GM12878 (cell line): ENCODE data around the gene ELOVL5. TPM values are rescaled to one million over a fixed set of nuclear protein-coding genes. Genes with fewer than 3 reads are reported as not detected.
A peak's percentile ranks its signal among the peaks of the same experiment; 100 is the strongest.

Experiments used
- ATF3 ChIP-seq: IDR thresholded peaks from 2 replicates; pipeline ENCODE4 v1.6.1; 2011; ENCODE audit warnings: low read depth, mild to moderate bottlenecking, low read length, moderate library complexity, borderline replicate concordance; ENCODE audit errors: extremely low read depth
- BACH1 ChIP-seq: fragments of 450-650 bp; IDR thresholded peaks from 2 replicates; pipeline ENCODE4 v1.6.1; 2017; ENCODE audit warnings: mild to moderate bottlenecking, borderline replicate concordance
- CREM ChIP-seq: IDR thresholded peaks from 2 replicates; pipeline ENCODE4 v1.6.1; 2014; ENCODE audit warnings: antibody characterized with exemption, low read depth
- CUX1 ChIP-seq: IDR thresholded peaks from 2 replicates; pipeline ENCODE4 v1.6.1; 2012; ENCODE audit warnings: improper control_type of control experiment, low read depth, low read length; ENCODE audit not compliant: insufficient replicate concordance
- E2F8 ChIP-seq: fragments of 450-650 bp; IDR thresholded peaks from 2 replicates; pipeline ENCODE4 v1.6.1; 2018; ENCODE audit warnings: mild to moderate bottlenecking, low read depth, moderate library complexity; ENCODE audit not compliant: partially characterized antibody
- JUNB ChIP-seq: IDR thresholded peaks from 2 replicates; pipeline ENCODE4 v1.6.1; 2016; ENCODE audit warnings: antibody characterized with exemption, mild to moderate bottlenecking
- PAX8 ChIP-seq: fragments of 450-650 bp; IDR thresholded peaks from 2 replicates; pipeline ENCODE4 v1.6.1; 2017; ENCODE audit warnings: mild to moderate bottlenecking, moderate library complexity
- POLR2AphosphoS5 ChIP-seq: IDR thresholded peaks from 2 replicates; pipeline ENCODE4 v1.6.1; 2011; ENCODE audit warnings: mild to moderate bottlenecking, low read length, inconsistent platforms
- PRDM15 ChIP-seq: fragments of 450-650 bp; formaldehyde crosslinking; IDR thresholded peaks from 2 replicates; pipeline ENCODE4 v1.4.0; 2020; ENCODE audit warnings: mild to moderate bottlenecking, moderate library complexity
- RBBP5 ChIP-seq: fragments of 200-600 bp; sonication (generic); conservative IDR thresholded peaks from 2 replicates; pipeline ENCODE4 v1.6.1; 2016
- RUNX3 ChIP-seq: IDR thresholded peaks from 2 replicates; pipeline ENCODE4 v1.6.1; 2012; ENCODE audit warnings: low read length, inconsistent platforms
- SIN3A ChIP-seq: IDR thresholded peaks from 2 replicates; pipeline ENCODE4 v1.6.1; 2012; ENCODE audit warnings: low read depth, low read length, improper control_type of control experiment
- WRNIP1 ChIP-seq: IDR thresholded peaks from 2 replicates; pipeline ENCODE4 v1.6.1; 2011; ENCODE audit warnings: low read depth, low read length, improper control_type of control experiment, borderline replicate concordance
- polyA plus RNA-seq, 11 experiments: library from polyadenylated mRNA; depleted of rRNA in 4 of 11; unstranded in 6 of 11; stranded (reverse) in 5 of 11; fragments of >200 nt; fragmentation: Nextera tagmentation in 4 of 11; fragmentation: Illumina TruSeq in 1 of 11; extraction: Ambion mirVana in 4 of 11; extraction: Trizol in 1 of 11; gene quantifications; 1 replicate in 1 of 11; 2 replicates in 10 of 11; pipeline versions ENCODE4 v1.2.1 to v1.2.3, GENCODE V29; 2011 to 2016; ENCODE audit warnings: inconsistent platforms in 2 of 11, missing spikeins in 2 of 11, low read depth in 1 of 11
- total RNA-seq, 4 experiments: library from RNA; depleted of rRNA in 3 of 4; stranded (reverse); fragments of >200 nt in 3 of 4; fragmentation: Illumina TruSeq in 1 of 4; extraction: Trizol in 1 of 4; gene quantifications; 2 replicates each; pipeline versions ENCODE4 v1.2.1 to v1.2.3, GENCODE V29; 2013 to 2021
- TF ChIP-seq, protein P1 (sequence below): fragments of 450-650 bp; conservative IDR thresholded peaks from 2 replicates; pipeline ENCODE4 v1.6.1; 2017; ENCODE audit warnings: mild to moderate bottlenecking, moderate library complexity
- TF ChIP-seq, protein P2 (sequence below): IDR thresholded peaks from 2 replicates; pipeline ENCODE4 v1.6.1; 2011; ENCODE audit warnings: low read depth, low read length, improper control_type of control experiment, borderline replicate concordance

The ELOVL5 gene
- total and polyA plus RNA-seq, 10 of the 15 experiments (the other 5 are each of a cell fraction or from before 2014, with no cell fraction given), result 156 to 241 (median 196) TPM

DNA sequence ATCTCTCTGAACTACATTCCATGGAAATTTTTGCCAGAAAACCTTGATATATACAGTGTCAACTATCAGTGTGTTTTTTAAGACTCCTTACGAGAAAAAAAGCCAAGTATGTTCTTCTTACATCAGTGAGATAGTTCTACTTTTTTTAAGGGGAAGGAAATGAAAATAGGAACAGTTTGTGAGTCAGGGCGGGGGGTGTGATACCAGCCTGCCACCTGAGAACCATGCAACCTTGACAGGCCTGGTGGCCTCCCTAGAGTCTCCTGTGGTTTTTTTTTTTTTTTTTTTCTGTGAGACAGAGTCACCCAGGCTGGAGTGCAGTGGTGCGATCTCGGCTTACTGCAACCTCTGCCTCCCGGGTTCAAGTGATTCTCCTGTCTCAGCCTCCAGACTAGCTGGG lies 103.8 kb downstream of the ELOVL5 start (continued):
- TF ChIP-seq, protein P1, sequence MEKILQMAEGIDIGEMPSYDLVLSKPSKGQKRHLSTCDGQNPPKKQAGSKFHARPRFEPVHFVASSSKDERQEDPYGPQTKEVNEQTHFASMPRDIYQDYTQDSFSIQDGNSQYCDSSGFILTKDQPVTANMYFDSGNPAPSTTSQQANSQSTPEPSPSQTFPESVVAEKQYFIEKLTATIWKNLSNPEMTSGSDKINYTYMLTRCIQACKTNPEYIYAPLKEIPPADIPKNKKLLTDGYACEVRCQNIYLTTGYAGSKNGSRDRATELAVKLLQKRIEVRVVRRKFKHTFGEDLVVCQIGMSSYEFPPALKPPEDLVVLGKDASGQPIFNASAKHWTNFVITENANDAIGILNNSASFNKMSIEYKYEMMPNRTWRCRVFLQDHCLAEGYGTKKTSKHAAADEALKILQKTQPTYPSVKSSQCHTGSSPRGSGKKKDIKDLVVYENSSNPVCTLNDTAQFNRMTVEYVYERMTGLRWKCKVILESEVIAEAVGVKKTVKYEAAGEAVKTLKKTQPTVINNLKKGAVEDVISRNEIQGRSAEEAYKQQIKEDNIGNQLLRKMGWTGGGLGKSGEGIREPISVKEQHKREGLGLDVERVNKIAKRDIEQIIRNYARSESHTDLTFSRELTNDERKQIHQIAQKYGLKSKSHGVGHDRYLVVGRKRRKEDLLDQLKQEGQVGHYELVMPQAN, result no peak
- no peak for TF ChIP-seq SIN3A
- TF ChIP-seq PAX8, result no peak
- TF ChIP-seq BACH1, result no peak
- TF ChIP-seq ATF3, result no peak
- TF ChIP-seq POLR2AphosphoS5, result no peak
- peak; percentile 38; the same call in 1 of the 2 replicates for TF ChIP-seq JUNB
- TF ChIP-seq PRDM15 (CRISPR knock-in tag), result no peak
- TF ChIP-seq E2F8, result no peak
- TF ChIP-seq, protein P2, sequence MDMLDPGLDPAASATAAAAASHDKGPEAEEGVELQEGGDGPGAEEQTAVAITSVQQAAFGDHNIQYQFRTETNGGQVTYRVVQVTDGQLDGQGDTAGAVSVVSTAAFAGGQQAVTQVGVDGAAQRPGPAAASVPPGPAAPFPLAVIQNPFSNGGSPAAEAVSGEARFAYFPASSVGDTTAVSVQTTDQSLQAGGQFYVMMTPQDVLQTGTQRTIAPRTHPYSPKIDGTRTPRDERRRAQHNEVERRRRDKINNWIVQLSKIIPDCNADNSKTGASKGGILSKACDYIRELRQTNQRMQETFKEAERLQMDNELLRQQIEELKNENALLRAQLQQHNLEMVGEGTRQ, result no peak
- no peak for TF ChIP-seq RBBP5
- TF ChIP-seq WRNIP1, result no peak
- 0 out of 2 replicates have a peak, but pooled peaks have one; percentile 9 for TF ChIP-seq CREM
- no peak for TF ChIP-seq CUX1
- TF ChIP-seq RUNX3, result peak; percentile 79
